AG20443 (cell line): ENCODE results near the gene NHLRC2.

Source experiments
- DNase-seq: peaks from one replicate; pipeline ENCODE4 v3.0.0; 2012; ENCODE audit warnings: low spot score, mixed read lengths

The NHLRC2 gene

DNA sequence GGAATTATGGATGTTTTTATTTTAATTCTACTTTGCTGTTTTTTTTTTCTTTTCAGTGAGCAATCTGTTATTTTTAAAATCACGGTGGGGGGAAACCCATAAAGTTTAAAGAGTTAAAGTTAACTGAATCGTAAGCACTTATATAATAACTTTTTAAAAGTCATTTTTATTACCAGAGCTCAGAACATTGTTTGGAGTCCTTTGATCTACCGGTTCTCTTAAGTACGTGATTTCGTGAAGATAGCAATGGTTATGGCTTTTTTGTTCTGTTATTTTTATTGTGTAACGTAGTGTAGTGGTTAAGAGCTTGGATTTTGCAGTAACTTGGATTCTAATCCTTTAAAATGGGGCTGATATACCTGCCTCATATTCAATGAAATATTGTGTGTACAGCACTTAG lies 57.4 kb downstream of the NHLRC2 start:
- DNase-seq, result no peak

DNA sequence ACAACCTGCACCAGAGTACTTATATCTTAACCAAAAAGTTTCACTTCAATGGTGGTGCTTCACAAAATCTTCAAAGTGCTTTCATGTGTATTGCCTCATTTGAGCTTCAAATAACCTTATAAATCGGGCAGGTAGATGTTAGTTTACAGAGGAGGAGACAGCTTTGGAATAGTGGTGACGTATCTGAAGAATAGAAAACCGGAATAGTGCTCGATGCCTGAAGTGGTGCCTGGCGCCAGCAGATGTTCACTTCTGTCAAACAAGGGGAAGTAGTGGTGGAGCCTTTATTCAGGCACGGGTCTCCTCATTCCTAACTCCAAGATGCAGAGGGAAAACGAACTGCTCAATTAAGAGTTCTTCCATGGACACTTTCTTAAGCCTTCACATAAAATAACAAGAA lies 58.1 kb downstream of the NHLRC2 start:
- DNase-seq, result no peak

DNA sequence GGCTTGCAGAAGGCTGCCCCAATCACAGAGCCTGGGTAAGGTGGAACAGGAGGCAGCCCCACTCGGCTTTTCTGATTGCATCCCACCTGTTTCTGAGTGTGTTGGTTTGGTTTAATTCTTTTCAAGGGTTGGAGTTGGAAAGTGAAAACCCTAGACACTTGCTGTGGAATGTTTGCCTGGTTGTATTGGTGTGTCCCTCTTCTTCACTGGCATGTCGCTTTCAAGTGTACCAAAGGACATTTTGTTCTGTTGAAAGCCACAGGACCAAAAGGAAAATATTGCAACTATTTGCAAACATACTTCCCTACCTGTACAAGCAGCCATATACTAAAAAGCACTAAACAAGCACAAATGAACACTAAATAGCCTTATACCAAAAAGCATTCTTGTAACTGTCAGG lies 60.5 kb downstream of the NHLRC2 start:
- no peak for DNase-seq

DNA sequence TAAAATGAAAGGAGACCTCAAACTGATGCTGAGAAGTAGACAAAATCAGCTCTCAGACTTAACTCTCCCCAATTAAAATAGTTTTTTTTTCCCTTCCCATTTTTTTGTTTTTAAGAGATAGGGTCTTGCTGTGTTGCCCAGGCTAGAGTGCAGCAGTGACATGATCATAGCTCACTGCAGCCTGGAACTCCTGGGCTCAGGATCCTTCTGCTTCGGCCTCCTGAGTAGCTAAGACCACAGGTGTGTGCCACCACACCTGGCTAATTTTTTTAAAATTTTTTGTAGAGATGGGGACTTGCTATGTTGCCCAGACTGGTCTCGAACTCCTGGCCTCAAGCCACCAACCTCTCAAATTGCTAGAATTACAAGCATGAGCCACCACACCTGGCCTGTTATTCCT lies 61.1 kb downstream of the NHLRC2 start:
- no peak for DNase-seq

DNA sequence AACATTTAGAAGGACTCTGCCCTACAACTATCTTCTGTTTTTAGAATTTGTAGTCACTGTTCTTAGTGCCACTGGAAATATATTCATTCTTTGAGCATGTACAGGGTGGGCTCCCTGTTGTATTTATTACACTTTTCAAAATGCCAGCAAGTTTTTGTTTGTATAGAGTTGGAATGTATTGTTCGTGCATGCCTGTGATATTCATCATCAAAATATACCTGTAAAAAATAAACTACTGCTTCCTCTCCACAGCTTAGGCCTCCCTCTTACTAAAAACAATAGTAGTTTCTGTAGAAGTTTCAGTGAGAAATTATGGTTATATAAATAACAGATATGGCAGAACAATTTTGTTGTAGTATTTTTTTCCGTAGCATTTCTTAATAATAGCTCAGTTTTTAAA lies 61.6 kb downstream of the NHLRC2 start:
- DNase-seq, result no peak

DNA sequence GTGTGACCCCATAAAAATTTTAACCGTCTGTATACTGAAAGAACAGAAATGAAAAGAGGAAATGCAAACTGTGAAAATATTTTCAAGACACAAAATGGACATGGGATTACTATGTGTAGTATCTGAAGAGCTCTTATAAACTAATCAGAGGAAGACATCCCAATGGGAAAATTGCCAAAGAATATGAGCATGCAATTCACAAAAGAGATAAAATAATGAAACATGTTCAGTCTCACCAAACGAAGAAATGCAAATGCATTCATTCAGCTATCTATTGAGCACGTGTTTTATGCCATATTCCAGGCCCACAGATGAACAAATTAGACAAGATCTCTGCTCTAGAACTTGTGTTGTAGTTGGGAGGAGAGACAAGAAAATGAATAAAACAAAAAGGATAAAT lies 63.2 kb downstream of the NHLRC2 start:
- no peak for DNase-seq

DNA sequence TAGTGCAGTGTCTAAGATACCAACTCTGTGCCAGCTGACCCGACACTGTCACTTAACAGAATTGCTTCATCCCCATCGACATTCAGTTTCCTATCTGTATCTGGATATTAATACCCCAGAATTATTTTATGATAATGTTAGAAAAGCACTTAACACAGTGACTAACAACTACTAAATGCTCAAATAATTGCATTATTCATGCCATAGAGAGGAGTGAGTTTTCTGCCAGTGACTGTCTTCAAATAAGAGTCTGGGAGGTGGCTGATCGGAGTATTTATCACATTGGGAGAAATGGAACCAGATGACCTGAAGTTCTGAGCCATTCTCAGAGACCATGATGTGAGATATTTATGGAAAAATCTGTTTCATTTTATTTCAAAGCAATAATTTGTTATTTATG lies 65.7 kb downstream of the NHLRC2 start:
- DNase-seq, result no peak

DNA sequence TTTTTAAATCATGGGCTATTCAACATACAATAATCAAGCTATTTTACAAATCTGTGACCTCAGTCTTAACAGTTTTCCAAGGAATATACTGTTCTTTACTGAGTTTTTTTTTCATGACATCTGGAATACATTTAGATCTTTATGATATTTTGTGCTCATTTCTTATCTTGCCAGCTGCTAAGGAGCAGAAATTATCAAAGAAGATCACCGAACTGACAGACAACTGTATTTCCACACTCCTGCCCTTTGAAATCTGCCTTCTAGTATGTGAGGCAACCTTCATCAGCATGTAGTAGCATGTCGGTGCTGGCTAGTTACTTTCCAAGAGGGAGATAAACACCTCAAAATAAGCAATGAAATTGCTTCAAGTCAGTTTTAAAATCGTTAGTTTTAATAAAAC lies 66.4 kb downstream of the NHLRC2 start:
- no peak for DNase-seq

DNA sequence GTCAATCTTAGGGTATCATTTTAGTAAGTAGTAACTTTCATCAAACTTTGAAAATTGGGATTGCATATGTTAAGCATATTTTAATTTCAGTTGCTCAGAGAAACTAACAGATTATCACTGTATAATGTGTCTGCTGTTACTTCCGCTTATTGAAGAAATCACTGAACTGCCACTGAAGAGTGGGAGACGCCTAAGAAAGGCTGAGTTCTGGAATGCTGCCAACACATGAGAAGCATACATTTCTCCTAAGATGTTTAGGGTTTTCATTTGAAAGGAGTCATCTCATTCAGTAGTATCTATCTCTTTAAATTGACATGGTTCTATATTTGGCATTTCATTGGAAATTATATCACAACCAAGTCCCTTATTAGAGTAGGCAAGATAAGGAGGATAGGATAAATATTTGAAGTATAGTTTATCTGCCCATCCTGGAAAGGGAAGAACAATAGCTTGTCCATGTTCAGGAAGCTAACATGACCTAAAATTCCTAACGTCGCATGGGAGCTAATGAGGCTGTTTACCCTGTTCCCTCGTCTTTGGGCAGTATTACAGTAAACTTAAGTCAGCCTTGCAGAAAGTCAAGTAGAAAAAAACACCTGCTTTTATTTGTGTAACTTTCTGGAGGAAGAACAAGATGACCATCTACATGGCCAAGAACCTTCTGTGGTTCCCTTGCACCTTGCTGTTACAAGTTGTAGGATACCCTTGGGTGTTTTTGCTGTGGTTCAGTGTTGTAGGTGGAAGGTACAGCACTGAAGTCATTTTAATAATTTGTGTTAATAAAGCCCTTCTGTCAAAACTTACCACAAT lies 67.3 kb downstream of the NHLRC2 start:
- no peak for DNase-seq

DNA sequence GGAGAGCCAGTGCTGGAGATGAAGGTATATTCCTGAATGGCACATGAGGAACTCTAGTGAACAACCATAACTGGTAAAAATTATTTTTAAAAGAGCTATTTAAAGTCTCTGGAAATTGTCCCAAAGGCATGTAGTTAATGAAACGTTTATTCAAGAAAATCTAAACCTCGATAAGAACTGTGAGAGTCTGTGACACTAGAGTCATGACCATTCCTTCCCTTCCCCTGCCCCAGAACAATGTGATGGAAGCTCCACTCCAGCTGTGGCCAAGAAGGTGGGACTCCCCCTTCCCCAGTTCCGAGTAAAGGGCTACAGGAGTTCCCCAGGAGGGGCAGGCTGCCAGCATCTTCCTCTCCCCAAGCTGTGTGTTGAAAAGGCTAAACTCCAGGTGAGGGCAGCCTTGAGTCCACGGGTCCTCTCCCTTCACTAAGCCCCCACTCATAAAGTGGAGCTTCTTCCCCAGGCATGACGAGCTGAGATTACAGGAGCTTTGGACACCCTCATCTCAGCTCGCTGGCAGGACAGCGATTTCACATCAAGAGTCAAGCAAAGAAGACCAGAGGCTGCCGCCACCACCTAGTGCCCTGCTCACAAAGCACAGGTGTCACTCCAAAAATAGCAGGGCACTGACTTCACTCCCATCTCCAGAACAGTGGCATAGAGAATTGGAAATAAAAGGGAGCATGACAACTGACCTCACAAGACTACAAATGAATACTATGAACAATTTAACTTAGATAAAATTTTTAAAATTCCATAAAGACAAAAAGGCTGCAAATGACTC lies 68.5 kb downstream of the NHLRC2 start:
- DNase-seq, result no peak

DNA sequence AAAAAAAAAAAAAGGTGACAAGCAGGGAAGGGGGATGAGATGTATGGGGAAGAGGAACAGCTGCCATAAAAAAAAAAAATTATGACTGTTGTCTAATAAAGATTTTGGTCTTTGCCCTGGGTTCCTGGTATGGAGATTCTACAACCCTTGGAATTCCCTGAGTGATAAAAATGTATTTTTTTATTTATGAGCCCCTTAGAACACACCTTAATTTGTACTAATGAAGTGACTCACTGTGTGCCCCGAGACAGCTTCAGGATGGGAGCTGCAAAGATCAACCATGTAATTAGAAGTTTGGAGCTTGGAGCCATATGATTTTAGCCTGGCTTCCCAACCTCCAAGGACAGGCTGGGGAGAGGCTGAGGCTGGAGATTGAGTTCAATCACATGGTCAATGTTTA lies 69.7 kb downstream of the NHLRC2 start:
- no peak for DNase-seq

DNA sequence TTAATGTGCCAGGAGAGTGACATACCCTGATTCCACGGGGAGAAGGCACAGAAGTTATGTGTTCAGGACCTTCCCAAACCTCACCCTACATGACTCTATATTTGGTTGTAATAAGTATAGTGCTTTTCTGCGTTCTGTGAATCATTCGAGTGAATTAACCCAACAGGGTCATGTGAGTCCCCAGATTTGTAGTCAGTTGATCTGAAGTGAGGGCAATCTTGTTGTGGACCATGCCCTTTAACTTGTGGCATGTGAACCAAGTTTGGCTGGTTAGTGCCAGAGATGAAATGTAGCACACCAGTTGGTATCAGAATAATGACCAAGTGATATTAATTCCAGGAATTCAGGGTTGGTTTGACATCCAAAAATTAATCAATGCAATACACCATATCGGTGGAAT lies 70.2 kb downstream of the NHLRC2 start:
- DNase-seq, result no peak

DNA sequence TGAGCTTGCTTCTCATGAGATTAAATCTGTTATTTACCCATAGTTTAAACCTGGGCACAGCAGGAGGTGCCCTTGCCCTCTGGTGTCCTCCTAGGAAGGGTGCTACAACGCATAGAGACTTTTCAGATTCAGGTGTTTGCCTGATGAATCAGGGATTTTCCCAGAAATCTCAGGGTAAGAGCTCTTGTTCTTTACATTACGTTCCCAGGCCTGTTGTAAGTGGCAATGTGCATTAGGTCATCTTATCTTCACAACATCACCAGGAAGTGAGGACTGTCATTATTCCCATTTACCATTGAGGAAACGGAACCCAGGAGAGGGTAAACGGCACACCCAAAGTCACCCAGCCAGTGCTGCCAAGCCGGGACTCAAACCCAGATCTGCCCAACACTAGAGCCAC lies 73.0 kb downstream of the NHLRC2 start:
- DNase-seq, result no peak

DNA sequence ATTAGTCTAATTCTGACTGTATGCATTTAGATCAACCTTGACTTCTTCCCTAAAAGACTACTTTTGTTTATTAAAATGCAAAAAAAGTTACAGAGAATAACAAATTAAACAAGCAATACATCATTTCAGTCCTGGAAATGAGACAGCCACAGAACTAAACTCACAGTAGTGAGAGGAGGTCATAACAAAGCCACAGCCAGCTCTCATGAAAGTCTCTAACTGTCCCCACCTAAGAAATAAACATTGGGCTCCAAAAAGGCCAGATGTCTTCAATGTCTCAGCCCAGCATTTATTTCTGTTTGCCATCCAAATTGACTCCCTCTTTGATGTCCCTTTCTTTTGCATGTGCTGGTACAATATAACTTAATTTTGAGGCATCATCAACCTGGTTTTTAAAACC lies 74.4 kb downstream of the NHLRC2 start:
- DNase-seq, result no peak

DNA sequence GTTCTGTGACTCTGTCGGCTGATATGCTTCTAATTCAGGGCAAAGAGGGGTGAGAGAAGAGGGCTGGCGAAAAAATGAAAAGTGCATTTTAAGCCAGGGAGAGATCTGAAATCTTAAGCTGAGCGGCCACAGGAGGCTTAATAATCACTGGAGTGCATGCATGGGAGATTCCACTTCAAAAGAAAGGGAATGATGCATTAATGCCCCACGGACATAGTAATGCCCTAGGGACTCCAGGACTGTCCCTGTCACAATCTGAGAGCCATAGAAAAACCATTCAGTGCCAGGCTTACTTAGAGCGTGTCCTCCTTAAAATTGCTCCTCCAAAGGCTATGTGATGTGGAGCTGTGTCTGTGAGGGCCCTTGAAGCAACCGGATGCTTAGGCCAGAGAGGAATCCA lies 75.1 kb downstream of the NHLRC2 start:
- DNase-seq, result no peak

DNA sequence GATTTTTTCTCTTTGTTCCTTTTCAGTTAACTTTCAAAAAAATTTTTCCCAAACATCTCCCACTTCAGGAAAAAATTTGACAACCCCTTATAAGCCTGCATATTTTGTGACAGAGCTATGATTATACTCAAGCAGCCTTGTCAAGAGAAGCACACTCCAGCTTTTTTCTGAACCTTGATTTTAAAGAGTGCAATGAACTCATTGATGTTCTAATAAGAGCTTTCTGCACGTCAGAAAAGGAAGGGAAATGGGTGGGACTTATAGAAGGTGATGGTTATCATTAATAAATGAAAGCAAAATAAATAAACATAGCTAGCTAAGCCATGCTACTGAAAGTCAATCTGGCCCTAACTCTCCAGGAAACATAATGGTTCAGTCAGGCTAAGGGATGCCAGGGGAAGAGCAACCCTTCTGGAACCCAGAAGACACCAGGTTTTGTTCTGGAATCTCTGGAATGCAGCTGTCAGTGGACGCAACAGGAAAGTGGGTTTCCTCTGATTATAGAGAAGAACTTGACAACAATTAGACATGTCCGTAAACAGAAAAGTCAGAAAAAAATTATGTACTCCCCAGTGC lies 76.1 kb downstream of the NHLRC2 start:
- DNase-seq, result no peak

DNA sequence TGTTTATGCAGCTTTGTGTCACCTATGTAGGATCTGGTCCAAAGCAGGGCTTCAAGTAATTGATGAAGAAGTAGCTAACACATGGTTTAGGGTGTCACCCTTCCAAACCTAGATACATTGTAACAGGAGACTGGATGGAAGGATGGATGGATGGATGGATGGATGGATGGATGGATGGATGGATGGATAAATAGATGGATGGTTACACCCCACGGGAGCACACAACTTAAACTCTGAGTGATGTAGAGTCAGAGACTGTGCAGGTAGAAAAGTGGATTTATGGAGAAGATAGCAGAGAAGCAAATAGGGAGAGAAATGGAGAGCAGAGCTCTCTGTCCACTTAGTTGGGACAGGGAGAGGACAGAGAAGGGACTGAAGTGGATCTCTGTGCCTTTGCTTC lies 78.4 kb downstream of the NHLRC2 start:
- DNase-seq, result no peak

DNA sequence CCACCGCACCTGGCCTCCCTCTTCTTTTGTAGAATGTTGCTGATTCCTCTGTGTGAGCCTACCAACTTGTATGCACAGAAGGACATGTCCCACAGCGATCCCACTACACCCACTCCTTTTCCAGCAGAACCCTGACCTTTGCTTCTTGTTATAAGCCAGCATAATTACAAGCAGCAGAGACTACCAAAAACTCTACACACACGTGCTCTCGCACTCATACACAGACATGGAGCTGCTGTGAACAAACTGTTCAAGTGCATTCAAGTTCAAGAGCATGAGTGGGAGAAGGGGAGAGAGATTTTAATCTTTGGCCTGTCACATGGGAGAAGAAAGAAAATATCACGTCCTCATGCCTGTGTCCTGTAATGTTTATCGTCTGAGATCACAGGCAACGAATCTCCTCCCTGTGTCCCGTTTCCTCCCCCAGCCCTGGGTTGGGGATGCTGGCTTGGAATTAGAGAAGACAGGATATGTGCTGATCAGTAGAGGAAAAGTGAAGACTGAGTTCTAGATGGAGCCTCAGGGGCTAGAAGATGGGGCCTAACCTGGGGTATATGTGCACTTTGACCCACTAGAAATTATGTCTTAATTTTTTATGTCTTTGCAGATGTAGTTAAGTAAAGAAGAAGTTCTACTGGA lies 79.6 kb downstream of the NHLRC2 start:
- no peak for DNase-seq

DNA sequence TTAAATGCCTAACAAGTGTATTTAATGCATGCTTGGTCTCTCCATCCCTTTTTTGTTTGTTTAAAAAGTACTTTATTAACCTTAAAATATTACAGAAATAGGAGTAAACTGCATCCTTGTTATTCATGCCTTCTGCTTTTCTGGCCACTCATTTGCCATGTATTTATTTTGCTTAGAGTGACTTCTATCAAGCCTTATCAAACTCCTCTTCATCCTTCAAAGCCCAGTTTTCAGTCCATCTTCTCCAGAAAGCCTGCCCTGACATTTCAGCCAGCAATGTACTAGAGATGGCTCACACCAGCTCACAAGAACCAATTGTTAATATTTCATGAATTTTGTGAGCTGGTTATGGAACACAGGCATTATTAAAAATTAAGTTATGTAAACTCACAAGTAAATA lies 82.8 kb downstream of the NHLRC2 start:
- no peak for DNase-seq

DNA sequence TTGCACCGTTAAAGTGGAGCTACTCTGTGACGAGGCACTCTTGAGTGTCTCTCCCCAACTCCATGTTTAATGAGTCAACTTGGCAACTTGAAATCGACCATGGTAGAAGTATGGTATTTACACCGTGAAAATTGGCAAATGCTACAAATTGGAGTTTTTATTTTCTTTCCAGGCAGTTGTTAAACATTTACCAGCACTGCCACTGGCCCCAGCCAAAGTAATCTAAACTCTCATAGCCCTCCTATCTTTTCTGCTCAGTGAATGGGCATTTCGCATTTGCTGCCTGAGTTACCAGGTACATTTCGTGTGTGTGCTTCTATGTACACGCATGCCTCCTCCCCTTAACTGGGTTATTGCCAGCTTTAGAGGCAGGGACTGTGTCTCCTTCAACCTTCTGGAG lies 83.3 kb downstream of the NHLRC2 start:
- DNase-seq, result no peak

DNA sequence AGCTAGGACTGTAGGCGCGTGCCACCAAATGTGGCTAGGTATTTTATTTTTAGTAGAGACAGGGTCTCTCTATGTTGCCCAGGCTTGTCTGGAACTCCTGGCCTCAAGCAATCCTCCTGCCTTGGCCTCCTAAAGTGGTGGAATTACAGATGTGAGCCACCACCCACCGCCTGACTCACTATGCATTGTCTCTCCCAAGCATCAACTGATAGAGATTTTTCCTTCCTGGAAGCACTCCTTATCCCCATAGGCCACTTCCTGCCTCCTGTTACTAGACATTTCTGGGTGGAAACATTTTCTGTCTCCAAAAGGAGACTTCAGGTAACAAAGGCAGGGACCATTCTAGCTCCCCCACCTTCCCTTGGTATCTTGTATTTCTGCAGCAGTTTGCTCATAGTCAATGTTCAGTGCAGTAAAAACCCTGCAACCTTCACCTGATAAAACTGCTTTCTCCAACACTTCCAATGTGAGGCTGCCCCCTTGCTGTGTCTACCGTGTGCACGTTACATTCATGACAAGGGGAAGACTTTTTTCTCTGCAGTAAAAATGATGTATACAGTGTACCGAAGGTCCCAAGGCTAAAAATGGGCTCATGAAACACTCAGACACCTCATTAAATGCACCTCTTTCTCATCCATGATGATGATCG lies 84.9 kb downstream of the NHLRC2 start:
- no peak for DNase-seq

DNA sequence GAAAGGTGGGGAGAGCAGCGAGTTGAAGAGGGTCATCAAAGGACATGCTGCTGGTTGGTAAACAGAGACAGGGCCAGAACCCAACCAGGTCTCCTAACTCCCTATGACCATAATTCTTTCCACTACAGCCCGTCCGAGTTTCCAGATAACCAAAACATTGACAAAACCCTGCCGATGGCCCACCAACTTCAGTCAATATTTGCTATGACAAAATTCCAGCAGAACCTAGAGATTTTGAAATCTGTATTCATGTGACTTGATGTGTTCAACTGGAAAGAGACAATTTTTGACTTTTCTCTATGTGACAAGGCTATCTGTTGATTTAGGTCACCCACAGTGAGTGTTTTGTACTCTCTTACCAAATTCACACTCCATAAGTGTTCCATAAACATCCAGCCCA lies 86.7 kb downstream of the NHLRC2 start:
- no peak for DNase-seq
